ENCODE data around the gene REV3L.

REV3L gene

GRCh38 chr6:111471958-111472357, 11.1 kb downstream of the REV3L start:
- no peak overlapping the region for H3K4me3 ChIP-seq (ENCODE audit: low read depth, low read length)

- H3K4me3 ChIP-seq (ENCODE audit: low read depth, low read length) = no peak overlapping the region
Observed at GRCh38 chr6:111471533-111471932, 11.5 kb downstream of the REV3L start.

DNA sequence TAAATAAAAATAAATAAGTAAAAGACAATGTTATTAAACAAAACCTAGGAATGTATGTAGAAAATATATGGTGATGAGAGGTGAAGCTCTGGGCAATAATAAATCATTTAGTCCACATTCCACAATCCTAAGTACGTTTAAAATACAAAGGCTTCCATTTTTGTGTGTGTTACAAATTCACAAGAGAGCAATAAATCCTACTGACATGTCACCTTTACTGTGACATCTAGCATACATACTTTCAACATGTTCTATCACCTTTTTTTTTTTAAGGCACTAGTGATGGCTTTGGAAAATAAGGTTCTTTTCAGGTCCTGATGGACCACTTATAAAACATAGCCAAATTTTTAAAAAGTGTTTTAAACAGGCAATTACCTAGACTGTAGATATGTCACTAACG, 12.0 kb downstream of the REV3L start:
- no peak overlapping the region for H3K4me3 ChIP-seq (ENCODE audit: low read depth, low read length)

GRCh38 chr6:111469543-111469942, 13.5 kb downstream of the REV3L start:
- no peak overlapping the region for H3K4me3 ChIP-seq (ENCODE audit: low read depth, low read length)

DNA sequence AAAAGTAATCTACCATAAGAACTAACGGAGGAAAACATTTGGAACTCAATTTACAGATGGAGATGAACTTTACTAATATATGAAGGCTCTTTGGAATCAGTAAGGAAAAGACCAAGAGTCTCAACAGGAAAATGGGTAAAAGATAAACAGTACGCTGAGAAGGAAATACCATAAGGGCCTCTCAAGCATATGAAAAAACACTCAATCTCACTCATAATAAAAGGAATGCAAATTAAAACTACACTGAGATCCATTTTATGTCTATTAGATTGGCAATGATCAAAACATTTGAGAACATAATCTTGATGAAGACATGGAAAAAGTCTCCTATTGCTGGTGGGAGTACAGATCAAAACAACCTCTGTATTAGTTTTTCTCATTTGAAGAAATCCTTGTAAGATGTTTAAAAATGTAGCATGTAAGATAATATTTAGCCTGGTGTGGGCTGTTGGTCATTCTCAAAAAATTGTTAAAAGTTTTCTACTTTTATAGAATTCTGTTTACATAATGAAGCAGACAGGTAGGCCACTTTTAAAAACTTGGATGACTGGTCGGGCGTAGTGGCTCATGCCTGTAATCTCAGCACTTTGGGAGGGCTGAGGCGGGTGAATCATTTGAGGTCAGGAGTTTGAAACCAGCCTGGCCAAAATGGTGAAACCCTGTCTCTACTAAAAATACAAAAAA, 14.5 kb downstream of the REV3L start:
- H3K4me3 ChIP-seq (ENCODE audit: low read depth, low read length) = no peak overlapping the region

- no peak overlapping the region for H3K4me3 ChIP-seq (ENCODE audit: low read depth, low read length)
Observed at GRCh38 chr6:111464184-111464583, 18.8 kb downstream of the REV3L start.

DNA sequence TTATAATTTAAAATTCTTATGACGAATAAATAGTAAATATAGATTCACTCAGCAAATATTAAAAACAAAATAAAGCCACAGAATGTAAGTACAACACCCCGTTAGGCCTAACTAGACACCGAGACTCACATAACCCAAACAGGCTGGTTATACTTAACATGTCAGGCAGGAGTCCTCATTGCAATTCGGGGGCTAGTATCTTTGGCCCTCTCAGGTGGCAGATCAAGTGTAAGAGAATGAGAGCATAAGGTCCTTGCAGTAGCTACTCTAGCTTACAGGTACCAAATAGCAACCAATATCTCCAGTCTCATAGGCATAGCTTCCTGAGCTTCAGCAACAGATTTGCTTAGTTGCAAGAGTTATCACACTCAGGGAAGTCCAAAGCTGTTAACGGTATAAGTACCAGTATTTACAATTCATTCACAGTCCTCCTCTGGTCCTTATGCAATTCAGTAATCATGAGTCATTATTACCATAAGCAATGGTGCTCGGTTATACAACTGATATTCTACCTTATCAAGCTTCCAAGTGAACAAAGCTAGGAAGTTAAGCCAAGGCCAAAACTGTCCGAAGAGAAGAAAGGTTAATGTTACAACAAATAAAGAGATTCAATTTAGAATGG, 20.1 kb downstream of the REV3L start:
- no peak overlapping the region for H3K4me3 ChIP-seq (ENCODE audit: low read depth, low read length)

DNA sequence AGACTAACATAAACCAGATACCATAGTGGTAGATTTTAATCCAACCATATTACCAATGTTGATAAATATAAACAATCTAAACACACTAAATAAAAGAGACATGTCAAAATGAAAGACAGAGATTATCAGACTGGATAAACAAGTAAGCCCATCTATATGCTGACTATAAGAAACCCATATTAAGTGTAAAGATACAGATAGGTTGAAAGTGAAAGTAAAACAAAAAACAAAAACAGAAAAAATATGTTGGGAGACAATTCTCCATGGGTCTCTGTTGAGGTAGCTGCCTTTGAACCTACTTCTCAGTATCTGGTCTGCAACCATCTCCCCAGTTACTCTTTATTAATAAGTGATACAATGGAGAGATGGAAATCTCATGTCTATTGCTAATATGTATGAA, 21.2 kb downstream of the REV3L start:
- no peak overlapping the region for H3K4me3 ChIP-seq (ENCODE audit: low read depth, low read length)

- no peak overlapping the region for H3K4me3 ChIP-seq (ENCODE audit: low read depth, low read length)
Observed at GRCh38 chr6:111458670-111459232, 24.3 kb downstream of the REV3L start.

DNA sequence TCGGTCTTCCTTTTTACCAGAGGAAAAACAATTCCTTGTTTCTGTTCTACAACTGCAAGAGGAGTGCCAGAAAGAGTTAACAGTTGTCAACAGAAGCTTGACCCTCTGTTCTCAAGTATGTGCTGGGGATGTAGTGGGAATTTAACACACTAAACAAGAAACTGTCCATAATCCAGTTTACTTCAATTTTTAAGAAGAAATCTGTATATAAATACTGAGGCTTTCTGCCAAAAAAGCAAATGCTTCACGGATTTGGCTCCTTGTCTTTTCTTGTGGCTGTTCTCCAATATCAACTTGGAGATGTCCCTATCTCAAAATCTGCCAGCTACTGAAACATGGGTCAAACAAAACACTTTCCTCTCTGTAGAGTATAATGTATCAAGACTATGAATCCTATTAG, 26.8 kb downstream of the REV3L start:
- H3K4me3 ChIP-seq (ENCODE audit: low read depth, low read length) = no peak overlapping the region

DNA sequence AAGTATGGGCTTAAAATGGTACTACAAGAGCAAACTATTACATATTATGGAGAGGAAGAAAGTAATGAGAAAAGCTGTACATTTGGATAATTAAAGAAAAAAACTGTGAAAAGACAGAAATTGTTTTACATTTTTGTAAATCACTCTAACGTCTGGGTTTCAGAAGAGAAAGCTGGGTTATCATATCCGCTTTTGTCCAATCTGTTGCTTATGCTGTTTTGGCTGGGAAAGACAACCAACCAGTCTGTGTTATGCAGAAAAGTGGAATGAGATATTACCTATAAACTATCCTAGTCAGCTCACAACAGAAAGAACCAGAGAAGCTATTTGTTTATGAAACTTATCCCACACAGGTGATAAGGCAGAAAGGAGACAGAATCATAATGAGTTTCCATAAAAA, 32.4 kb downstream of the REV3L start:
- no peak overlapping the region for H3K4me3 ChIP-seq (ENCODE audit: low read depth, low read length)

DNA sequence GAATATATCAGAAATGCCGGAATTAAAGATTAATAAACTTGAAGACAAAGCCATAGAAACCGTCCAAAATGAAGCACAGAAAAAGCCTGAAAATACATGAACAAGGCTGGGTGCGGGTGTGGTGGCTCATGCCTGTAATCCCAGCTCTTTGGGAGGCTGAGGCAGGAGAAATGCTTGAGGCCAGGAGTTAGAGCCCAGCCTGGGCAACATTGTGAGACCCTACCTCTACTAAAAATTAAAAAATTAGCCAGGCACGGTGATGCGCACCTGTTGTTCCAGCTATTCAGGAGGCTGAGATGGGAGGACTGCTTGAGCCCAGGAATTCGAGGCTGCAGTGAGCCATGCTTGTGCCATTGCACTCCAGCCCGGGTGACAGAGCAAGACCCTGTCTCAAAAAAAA, 32.9 kb downstream of the REV3L start:
- H3K4me3 ChIP-seq (ENCODE audit: low read depth, low read length) = no peak overlapping the region

DNA sequence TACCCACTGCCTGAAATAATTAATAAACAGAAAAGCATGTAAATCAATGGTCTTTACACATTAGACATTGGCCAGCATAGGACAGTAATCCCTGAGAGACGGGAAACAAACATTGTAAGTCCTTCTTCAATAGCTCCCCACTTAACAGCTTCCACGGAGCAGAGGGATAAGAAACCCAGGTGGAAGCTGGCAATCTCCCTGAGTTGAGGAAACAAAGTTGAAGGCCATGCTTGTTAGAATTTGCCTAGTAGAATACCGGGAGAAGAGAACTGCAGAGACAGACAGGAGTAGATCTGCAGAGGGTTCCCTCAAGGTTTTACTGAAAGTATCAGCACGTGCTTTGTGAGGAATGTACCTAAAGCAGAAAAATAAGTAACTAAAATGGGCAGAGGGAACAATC, 33.9 kb downstream of the REV3L start:
- no peak overlapping the region for H3K4me3 ChIP-seq (ENCODE audit: low read depth, low read length)

GRCh38 chr6:111447051-111447450, 36.0 kb downstream of the REV3L start:
- H3K4me3 ChIP-seq (ENCODE audit: low read depth, low read length) = no peak overlapping the region

- no peak overlapping the region for H3K4me3 ChIP-seq (ENCODE audit: low read depth, low read length)
Observed at GRCh38 chr6:111445861-111446267, 37.2 kb downstream of the REV3L start.

GRCh38 chr6:111444794-111445193, 38.2 kb downstream of the REV3L start:
- H3K4me3 ChIP-seq (ENCODE audit: low read depth, low read length) = no peak overlapping the region

DNA sequence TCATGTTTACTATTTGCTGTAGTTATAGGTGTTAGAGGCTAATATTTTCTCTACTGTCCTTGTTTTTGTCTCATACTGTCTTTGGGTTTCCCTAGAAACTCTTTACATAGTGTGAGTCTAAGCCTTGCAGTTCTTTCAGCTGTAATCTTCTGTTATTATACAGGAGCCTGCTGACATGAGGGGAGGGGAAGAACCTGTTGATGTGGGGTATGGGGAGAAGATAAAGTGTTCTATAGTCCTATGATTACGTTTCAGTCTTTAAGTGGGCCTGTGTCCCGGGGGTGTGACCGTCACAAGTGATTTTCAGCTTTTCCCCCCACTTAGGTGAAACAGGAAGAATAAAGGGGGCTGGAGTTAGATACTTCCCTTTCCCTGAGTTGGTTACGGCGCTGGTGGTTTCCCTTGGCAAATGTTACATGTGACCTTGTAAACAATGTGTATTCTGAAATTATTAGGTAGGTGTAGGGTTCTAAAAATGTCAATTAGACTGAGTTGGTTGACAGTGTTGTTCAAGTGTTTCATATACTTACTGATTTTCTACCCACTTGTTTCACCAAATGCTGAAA, 41.3 kb downstream of the REV3L start:
- H3K4me3 ChIP-seq (ENCODE audit: low read depth, low read length) = no peak overlapping the region

DNA sequence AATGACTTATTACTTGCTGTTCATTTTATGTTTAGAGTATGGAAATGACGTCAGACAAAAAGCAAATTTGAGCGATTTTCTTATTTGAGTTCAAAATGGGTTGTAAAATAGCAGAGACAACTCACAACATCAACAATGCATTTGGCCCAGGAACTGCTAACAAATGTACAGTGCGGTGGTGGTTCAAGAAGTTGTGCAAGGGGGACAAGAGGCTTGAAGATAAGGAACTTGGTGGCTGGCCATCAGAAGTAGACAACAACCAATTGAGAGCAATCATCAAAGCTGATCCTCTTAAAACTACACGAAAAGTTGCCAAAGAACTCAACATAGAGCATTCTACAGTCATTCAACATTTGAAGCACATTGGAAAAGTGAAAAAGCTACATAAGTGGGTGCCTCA, 43.8 kb downstream of the REV3L start:
- no peak overlapping the region for H3K4me3 ChIP-seq (ENCODE audit: low read depth, low read length)

GRCh38 chr6:111437573-111437972, 45.4 kb downstream of the REV3L start:
- H3K4me3 ChIP-seq (ENCODE audit: low read depth, low read length) = no peak overlapping the region

GRCh38 chr6:111432511-111432910, 50.5 kb downstream of the REV3L start:
- no peak overlapping the region for H3K4me3 ChIP-seq (ENCODE audit: low read depth, low read length)

DNA sequence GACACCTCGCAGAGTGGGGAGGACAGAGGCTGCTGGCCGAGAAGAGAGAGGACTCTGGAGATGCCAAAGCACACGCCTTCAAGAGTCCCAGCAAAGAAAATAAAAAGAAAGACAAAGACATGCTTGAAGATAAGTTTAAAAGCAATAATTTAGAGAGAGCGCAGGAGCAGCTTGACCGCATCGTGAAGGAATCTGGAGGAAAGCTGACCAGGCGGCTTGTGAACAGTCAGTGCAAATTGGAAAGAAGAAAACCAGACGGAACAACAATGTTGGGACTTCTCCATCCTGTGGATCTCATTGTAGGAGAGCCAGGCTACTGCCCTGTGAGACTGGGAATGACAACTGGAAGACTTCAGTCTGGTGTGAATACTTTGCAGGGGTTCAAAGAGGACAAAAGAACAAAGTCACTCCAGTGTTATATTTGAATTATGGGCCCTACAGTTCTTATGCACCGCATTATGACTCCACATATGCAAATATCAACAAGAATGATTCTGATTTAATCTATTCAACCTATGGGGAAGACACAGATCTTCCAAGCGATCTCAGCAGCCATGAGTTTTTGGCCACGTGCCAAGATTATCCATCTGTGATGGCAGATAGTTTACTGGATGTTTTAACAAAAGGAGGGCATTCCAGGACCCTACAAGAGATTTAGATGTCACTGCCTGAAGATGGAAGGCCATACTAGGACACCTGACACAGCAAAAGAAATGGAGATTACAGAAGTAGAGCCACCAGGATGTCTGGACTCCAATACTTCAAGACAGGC, 52.2 kb downstream of the REV3L start:
- H3K4me3 ChIP-seq (ENCODE audit: low read depth, low read length) = no peak overlapping the region

- H3K4me3 ChIP-seq (ENCODE audit: low read depth, low read length) = no peak overlapping the region
Observed at GRCh38 chr6:111429571-111429970, 53.4 kb downstream of the REV3L start.
